ENCODE data around the gene ACTR5.
A peak's percentile ranks its signal among the peaks of the same experiment; 100 is the strongest.

Gene ACTR5

DNA sequence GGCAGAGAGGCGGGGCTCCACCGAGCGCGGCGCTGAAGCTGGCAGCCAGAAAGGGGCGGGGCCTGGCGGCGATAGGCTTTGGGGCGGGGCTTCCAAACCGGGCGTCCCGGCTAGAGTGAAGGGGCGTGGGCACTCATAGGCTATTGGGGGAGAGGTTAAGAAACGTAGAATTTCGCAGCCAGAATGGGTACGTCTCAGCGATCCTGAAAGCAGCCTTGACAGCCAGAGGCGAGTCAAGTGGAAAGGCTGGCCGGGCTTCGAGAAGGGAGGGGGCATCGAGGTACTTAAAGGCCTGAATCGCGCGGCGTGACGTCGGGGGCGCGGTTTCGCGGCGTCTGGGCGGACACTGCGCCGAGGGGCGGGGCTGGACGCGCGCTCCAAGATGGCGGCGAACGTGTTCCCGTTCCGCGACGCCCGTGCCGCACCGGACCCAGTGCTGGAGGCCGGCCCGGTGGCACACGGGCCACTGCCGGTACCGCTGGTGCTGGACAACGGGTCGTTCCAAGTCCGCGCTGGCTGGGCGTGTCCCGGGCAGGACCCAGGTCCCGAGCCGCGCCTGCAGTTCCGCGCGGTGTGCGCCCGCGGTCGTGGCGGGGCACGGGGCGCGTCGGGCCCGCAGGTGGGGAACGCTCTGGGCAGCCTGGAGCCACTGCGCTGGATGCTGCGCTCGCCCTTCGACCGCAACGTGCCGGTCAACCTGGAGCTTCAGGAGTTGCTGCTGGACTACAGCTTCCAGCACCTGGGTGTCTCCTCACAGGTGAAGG lies at the start of gene ACTR5:
ACTR5 (plus strand) TSS at position 364 of the 764 bp plus-strand sequence; CDS start at position 383, 19 bp downstream.
- peak; percentile 94 for DNase-seq (ENCODE audit: low spot score)

DNA sequence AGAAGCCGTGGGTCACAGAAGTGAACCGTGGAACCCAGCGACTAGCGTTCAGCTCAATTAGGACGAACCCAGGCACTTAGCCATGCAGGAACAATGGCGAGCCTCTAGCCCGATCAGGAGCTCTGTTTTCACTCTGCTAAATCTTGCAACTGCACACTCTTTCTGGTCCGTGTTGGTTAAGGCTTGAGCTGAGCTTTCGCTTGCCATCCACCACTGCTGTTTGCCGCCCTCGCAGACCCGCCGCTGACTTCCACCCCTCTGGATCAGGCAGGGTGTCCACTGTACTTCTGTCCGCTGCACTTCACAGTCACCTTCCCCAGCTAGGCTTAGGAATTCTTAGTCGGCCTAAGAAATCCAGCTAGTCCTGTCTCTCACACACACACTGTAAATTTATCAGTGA lies 49.7 kb upstream of the ACTR5 start:
- no peak for DNase-seq (ENCODE audit: low spot score)

DNA sequence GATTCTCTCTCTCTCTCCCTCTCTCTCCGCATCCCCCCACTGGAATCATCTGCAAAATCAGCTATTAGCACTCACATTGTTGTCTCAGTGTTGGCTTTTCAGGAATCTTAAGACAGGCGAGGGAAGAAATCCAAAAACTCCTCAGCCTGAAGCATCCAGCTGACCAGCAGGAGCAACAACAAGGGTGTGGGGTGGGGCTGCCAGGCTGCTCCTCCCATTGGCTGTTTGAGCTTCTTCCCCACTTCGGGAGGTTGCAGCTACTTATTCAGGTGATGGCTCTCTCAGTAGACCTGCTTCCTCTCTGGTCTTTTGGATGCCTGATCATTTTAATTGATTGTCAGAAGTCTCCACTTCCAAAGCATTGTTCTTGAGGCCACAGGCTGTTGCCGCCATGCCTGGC lies 48.1 kb upstream of the ACTR5 start:
- DNase-seq (ENCODE audit: low spot score): no peak

DNA sequence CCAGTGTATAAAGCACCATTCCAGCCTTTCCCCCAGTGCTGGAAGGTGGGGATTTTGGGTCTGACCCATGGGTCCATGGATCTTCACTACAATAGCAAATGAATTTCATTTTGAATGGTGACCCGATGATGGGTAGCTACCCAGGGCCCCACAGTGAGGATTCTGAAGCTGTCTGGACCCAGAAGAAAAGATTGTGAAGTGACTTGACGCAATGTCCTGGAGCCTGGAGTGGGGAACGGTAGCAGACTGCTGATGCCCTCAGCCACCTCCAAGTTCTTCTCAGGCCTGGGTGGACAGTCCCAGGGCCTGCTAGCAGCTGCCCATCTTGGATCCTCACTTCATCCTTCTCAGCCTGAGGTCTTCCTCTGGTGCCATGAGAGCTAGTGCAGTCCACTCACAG lies 47.3 kb upstream of the ACTR5 start:
- no peak for DNase-seq (ENCODE audit: low spot score)

DNA sequence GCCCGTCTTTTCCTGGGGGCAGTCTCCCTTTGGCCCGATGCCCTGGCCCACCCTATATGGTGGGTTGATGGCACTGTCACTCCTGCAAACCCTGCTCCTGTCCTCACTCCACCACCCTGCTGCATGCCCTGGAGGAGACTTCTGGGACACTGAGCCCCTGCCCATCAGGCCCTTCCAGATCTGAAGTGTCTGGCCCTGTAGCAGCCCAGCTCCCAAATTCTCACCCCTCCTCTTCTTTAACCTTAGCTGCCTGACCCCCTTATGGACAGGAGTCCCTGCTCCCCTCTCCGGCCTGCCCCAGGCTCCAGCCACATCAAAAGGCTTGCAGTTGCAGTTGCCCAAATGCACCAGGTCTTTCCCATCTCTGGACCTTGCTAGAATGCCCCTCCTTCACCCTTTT lies 44.7 kb upstream of the ACTR5 start:
- DNase-seq (ENCODE audit: low spot score): no peak

DNA sequence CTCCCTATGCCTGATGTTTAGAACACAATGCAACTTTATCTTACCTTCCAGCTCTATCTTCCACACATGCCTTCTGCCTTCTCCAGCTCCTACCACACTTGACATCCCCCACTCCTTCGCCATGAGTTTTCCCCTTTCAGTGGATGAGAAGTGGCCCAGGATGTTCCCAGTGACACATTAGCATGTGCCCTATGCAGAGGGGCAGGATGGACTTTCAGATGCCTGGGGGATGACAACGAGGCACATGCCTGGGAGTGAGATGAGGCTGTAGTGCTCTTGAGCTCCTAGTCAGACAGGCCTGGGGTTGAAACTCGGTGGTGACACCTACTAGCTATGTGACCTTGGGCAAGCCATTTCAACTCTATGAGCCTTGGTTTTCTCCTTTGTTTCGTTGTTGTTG lies 44.1 kb upstream of the ACTR5 start:
- DNase-seq (ENCODE audit: low spot score): no peak

DNA sequence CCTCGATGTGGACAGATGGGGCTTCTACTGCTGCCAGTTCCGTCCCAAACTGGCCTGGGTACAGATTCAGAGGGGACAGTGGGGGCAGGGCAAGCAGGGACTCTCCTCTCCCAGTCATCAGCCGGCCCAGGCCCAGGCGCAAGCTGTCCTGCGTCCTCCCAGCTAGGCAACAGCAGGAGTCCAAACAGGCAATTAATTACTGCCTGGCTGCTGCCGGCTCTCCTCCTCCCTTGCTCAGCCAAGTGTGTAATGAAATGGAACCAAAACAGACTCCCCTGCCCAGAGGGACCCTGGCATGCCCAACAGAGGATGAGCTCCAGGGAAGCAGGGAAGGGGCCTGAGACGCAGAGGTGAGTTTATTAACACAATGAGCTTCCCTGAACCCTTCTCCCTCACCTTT lies 41.8 kb upstream of the ACTR5 start:
- DNase-seq (ENCODE audit: low spot score): peak; percentile 22

DNA sequence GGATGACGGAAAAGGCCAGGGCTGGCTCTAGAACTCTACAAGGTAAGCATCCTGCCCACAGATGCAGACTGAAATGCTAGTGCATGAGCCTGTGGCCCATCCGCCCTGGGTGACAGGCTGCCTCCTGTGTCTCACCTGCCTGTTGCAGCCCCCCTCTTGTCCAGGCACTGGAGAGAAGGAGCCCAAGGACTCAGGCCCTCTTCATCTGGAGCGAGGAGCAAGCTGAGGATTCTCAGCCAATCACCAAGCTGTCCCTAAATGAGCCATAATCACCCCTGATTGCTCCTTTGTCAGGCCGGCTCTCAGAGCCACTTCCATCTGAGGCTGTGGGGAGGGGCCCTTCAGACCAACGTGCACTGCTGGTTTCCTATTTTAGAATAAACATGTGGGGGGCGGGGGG lies 34.0 kb upstream of the ACTR5 start:
- DNase-seq (ENCODE audit: low spot score): no peak

DNA sequence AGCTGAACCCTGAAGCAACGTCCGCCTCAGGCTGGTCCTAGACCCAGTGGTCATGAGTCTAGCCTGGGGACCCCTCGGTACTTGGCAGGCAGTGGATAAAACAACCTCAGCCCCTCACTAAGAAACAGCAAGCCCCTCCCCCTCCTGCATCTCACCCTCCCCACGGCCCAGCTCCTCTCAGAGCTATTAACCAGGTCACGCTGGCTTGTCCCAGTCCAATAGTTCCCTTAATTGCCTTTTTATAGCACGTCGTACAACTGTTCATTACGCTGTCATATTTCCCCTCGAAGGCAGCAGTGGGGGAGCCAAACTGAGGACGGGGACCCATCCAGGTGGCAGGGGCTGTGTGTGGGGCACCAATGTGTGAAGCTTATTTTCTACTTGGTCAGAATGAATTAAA lies 32.6 kb upstream of the ACTR5 start:
- DNase-seq (ENCODE audit: low spot score): no peak

DNA sequence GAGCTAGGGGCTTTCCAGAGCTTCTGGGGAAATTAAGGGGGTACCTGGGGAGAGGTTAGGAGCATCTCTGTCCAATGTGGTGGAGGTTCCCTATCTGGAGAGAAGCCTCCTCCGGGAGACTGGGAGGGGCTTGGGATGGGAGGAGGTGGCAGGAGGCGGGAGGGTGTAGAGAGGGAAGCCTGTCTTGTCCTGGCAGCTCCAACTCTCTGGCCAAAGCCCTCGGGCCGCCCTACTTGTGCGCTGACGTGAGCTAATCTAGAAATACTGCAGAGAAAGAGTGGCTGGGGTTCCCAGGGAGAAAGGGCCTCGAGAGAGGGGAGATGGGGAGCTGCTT lies 25.6 kb upstream of the ACTR5 start:
- no peak for DNase-seq (ENCODE audit: low spot score)

DNA sequence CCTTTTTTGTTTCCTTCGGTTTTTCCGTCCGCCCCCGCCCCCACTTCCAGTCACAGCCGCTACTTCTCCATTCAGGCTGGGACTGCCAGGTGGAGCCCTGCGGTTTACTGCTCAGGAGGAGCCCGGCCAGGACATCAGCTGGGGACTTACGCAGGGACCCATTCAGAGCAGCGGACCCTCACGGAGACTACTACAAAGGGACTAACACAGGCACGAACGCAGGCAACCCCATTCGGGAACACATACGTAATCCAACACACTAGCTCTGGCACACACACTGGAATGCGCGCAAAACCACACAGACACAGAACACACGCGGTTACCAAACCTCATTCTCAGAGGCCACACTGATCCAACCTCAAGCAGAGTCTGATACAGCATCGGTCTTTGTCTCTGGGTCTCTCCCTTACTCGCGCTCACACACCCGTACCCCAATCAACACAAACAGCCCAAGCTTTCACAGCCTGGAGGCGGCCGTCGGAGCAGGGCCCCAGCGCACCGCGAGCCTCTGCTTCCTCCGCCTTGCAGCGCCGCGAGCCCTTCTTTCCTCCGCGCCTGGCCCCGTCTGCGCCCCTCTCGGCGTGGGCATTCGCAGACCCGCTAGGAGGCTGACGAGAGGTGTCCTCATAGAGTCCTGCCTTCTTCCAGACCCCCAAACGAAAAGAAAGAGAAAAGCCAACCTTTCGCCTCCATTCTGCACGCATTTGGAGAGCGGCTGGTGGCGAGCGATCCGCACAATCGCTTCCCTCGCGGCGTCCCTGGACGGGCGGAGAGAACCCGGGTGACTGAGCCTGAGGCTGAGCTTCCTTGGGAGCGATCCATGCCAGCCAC lies 25.0 kb upstream of the ACTR5 start:
- no peak for DNase-seq (ENCODE audit: low spot score)

DNA sequence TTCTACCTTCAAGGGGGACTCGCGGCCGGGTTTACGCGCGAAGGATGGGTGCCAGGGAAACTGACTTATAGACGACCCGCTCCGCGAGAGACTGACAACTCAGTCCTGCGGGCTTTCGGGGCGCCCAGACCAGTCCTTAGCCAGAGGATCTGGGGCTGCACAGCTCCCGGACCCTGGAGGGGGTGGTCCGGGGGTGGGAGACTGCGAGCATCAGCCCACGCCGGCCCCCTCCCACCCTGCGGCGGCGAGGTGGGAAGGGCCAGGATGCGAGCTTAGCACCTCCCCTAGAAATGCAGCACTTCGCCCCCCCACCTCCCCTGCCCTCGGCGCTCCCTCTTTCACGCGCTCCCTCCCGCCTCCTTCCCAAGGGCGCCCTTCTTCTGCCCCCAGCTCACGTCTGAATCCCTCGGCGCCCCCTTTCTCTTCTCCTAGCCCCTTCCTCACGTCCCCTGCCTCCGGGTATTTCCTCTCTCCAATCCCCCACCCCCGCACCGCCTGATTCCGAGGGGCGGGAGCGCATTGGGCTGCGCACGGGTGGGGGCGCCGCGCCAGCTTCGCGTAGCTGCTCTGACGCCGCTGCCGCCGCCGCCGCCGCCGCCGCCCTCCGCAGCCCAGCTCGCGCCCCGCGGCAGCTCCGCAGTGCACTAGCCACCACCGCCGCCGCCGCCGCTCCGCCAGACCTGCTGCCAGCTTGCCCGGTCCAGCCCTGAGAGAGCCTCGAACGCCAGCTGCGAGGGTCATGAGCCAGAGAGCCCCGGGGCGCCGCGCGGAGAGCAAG lies 24.2 kb upstream of the ACTR5 start, which contains the start of gene SLC32A1:
SLC32A1 (plus strand) TSS at position 639 of the 778 bp plus-strand sequence. CDS start 239 bp downstream, outside the sequence.
- no peak for DNase-seq (ENCODE audit: low spot score)

DNA sequence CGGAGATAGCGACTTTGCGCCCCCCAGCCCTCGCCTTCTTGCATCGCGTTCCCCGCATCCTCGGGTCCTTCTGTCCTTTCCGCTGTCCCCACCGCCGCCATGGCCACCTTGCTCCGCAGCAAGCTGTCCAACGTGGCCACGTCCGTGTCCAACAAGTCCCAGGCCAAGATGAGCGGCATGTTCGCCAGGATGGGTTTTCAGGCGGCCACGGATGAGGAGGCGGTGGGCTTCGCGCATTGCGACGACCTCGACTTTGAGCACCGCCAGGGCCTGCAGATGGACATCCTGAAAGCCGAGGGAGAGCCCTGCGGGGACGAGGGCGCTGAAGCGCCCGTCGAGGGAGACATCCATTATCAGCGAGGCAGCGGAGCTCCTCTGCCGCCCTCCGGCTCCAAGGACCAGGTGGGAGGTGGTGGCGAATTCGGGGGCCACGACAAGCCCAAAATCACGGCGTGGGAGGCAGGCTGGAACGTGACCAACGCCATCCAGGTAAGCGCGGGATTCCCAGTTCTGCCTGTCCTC lies 23.6 kb upstream of the ACTR5 start:
- DNase-seq (ENCODE audit: low spot score): no peak

DNA sequence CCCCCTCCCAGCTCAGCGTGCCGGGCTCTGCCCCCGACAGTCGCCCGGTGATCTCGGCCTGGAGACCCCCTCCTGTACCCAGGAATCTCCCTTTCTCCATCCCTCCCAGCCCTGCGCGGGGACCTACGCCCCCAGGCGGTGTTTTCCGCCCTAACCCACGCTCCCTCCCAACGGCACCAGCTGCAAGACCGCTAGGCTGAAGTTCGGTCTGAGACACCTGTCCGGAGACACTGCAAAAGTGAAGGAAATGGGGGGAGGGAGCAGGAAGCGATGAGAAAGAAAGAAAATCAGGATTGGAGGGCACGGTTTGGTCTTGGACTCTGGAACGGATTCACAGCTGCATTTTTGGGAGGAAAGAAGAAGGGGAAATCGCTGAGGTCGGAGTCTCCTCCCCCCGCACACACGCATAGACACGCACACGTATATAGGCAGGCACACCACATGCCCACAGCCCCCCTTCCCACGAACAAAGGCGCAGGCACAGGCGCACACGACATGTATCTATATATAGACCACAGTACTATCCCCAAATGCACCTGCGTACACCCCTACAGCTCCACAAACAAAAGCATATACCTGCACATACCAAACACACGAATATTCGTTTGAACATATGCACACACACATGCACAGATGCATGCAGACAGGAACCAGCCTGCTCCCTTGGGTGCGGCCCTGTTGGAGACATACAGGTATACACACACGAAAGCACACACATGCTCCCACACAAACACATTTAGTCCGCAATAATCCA lies 22.9 kb upstream of the ACTR5 start:
- DNase-seq (ENCODE audit: low spot score): no peak

DNA sequence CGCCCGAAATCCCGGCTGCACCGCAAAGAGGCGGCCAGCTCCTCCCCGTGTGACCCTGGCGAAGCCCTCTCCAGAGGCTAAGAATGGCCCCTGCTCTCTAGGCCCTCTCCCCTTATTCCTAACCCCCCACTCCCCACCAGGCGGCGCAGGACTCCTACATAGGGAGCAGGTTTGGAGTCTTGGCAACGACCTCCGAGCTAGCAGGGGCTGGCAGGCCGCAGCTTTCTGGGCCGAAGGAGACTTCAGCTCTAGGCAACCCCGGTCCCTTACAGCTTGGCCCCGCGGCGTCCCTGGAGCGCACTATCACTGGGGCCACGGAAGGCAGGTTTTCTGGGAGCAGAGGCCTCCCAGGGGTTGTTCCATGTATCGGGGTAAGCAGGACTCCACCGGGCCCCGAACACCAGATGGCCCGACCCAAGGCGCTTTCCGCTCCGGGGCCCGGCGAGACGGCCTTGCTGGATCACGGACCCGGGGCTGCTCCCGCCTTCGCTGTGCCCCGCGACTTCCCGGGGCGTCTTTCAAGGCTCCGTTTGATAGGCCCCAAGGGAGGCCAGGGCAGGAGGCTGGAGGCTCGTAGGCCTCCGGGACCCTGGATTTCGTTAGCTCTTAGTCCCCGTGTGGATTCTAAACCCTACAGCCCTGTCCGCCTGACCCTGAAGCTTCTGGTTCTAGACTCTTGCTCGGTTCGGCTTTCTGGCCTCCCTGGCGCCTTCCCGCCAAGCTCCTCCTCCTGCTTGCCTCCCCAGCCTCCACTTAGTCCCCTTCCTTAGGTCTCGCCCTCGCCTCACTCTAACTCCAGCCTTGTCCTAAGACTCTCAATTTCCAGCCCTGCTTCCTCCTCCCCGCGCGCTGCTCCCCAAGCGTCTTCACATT lies 22.1 kb upstream of the ACTR5 start:
- no peak for DNase-seq (ENCODE audit: low spot score)

DNA sequence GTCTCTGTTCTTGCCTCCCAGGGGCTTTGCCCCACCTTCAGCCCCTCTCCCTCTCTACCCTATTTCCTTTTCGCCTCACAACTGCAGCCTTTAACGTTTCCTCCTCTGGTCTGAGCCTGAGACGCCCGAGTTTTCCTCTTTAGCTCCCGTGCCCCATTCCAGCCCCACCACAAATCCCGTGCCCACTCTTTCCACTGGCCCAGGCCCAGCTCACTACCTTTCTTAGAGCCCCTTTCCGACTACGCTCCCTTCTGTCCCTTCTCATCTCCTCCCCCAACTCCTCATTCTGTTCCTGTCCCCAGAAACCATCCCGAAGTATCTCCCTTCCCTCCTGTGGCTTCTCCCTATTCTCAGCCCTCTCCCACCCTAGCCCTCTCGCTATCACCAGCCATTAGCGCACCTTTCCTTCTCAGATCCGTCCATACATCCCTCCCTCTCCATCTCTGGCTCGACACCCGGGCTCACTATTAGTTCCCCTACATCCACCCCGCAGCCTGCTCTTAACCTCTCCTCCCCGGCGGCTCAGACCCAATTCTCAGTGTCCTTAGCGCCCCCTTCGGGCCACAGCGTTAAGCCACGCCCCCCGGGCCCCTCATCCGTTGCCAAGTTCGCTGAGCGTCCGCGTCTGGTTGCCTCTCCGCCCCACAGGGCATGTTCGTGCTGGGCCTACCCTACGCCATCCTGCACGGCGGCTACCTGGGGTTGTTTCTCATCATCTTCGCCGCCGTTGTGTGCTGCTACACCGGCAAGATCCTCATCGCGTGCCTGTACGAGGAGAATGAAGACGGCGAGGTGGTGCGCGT lies 21.3 kb upstream of the ACTR5 start:
- no peak for DNase-seq (ENCODE audit: low spot score)

DNA sequence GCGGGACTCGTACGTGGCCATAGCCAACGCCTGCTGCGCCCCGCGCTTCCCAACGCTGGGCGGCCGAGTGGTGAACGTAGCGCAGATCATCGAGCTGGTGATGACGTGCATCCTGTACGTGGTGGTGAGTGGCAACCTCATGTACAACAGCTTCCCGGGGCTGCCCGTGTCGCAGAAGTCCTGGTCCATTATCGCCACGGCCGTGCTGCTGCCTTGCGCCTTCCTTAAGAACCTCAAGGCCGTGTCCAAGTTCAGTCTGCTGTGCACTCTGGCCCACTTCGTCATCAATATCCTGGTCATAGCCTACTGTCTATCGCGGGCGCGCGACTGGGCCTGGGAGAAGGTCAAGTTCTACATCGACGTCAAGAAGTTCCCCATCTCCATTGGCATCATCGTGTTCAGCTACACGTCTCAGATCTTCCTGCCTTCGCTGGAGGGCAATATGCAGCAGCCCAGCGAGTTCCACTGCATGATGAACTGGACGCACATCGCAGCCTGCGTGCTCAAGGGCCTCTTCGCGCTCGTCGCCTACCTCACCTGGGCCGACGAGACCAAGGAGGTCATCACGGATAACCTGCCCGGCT lies 20.6 kb upstream of the ACTR5 start:
- no peak for DNase-seq (ENCODE audit: low spot score)

DNA sequence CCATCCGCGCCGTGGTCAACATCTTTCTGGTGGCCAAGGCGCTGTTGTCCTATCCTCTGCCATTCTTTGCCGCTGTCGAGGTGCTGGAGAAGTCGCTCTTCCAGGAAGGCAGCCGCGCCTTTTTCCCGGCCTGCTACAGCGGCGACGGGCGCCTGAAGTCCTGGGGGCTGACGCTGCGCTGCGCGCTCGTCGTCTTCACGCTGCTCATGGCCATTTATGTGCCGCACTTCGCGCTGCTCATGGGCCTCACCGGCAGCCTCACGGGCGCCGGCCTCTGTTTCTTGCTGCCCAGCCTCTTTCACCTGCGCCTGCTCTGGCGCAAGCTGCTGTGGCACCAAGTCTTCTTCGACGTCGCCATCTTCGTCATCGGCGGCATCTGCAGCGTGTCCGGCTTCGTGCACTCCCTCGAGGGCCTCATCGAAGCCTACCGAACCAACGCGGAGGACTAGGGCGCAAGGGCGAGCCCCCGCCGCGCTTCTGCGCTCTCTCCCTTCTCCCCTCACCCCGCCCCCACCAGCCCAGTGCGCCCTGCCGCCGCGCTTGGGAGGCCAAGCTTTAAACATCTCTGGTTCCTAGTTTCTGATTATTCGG lies 20.0 kb upstream of the ACTR5 start:
- no peak for DNase-seq (ENCODE audit: low spot score)
